GM12801 (cell line): ENCODE results near the gene WDFY4.

ENCODE experiments used
- CTCF ChIP-seq: IDR thresholded peaks from one replicate; pipeline ENCODE4 v1.5.1; 2011; ENCODE audit warnings: control low read depth; ENCODE audit not compliant: insufficient read length; ENCODE audit errors: extremely low read depth

WDFY4 gene

GRCh38 chr10:48658243-48658974, 26.3 kb upstream of the WDFY4 start:
- TF ChIP-seq CTCF = peak; percentile 37

- TF ChIP-seq CTCF = no peak
These were observed 25.8 kb upstream of the WDFY4 start for GRCh38 chr10:48658975-48659269.

- TF ChIP-seq CTCF = no peak
These were observed 24.9 kb upstream of the WDFY4 start for GRCh38 chr10:48659790-48660189.

GRCh38 chr10:48661441-48661840, 23.2 kb upstream of the WDFY4 start:
- TF ChIP-seq CTCF = no peak

- TF ChIP-seq CTCF = no peak
These were observed 16.6 kb upstream of the WDFY4 start for GRCh38 chr10:48667960-48668590.

GRCh38 chr10:48670978-48671913, 13.4 kb upstream of the WDFY4 start:
- no peak for TF ChIP-seq CTCF

GRCh38 chr10:48671914-48672595, 12.6 kb upstream of the WDFY4 start:
- TF ChIP-seq CTCF = no peak
